GM06990 (cell line): ENCODE data around the gene RABGEF1.
"Not testable (repeated sequence)": the region's sequence is repeated elsewhere in the genome, so short reads cannot be mapped to it uniquely, and the experiment has no call there.

Experiments used
- DNase-seq: peaks from one replicate; pipeline ENCODE4 v3.0.0-alpha.2; 2011; ENCODE audit not compliant: insufficient read length; ENCODE audit errors: extremely low read depth
- H3K27me3 ChIP-seq: replicated peaks from 2 replicates; pipeline ENCODE4 v1.6.0; 2011; ENCODE audit warnings: low read length; ENCODE audit not compliant: control insufficient read depth, insufficient read depth
- H3K36me3 ChIP-seq: 2 replicates; pipeline ENCODE4 v1.5.1; 2011; ENCODE audit warnings: low read length; ENCODE audit not compliant: control insufficient read depth, insufficient read depth
- H3K4me3 ChIP-seq: replicated peaks from 2 replicates; pipeline ENCODE4 v1.5.1; 2011; ENCODE audit warnings: low read depth, mild to moderate bottlenecking, control low read depth, low read length
- CTCF ChIP-seq: IDR thresholded peaks from 2 replicates; pipeline ENCODE4 v1.5.1; 2011; ENCODE audit warnings: low read length, control low read depth, mild to moderate bottlenecking, inconsistent platforms; ENCODE audit not compliant: insufficient read depth, poor library complexity, severe bottlenecking

The RABGEF1 gene

GRCh38 chr7:66713687-66714086 is 26.8 kb upstream of the RABGEF1 start:
- Histone ChIP-seq H3K36me3 (peaks cover 2% of the 10 kb centered on the region), H3K4me3 (no peak overlapping the region), H3K27me3 (no peaks in the 10 kb centered on the region)
- no peak for DNase-seq
- no peak for TF ChIP-seq CTCF

GRCh38 chr7:66716634-66717033 is 23.9 kb upstream of the RABGEF1 start:
- H3K27me3 ChIP-seq, result not testable (repeated sequence)

GRCh38 chr7:66720561-66720960 is 20.0 kb upstream of the RABGEF1 start:
- no peaks in the 10 kb centered on the region for H3K27me3 ChIP-seq
- H3K36me3 ChIP-seq, result peaks cover under 1% of the 10 kb centered on the region
- no peak overlapping the region for H3K4me3 ChIP-seq
- no peak for TF ChIP-seq CTCF
- DNase-seq, result no peak

More at GRCh38 chr7:66716634-66717033, 23.9 kb upstream of the RABGEF1 start:
- H3K36me3 ChIP-seq, DNase-seq, H3K4me3 ChIP-seq: not testable (repeated sequence)

- DNase-seq, result no peak
- no peaks in the 10 kb centered on the region for H3K27me3 ChIP-seq
- H3K36me3 ChIP-seq, result peaks cover 3% of the 10 kb centered on the region
These were observed 14.7 kb upstream of the RABGEF1 start for GRCh38 chr7:66725843-66726242.

GRCh38 chr7:66727058-66727457 is 13.5 kb upstream of the RABGEF1 start:
- Histone ChIP-seq H3K4me3 (no peak overlapping the region), H3K27me3 (no peaks in the 10 kb centered on the region), H3K36me3 (peaks cover 3% of the 10 kb centered on the region)
- TF ChIP-seq CTCF, result no peak
- no peak for DNase-seq

More at GRCh38 chr7:66725843-66726242, 14.7 kb upstream of the RABGEF1 start:
- H3K4me3 ChIP-seq, result no peak overlapping the region
- no peak for TF ChIP-seq CTCF

GRCh38 chr7:66728571-66728970 is 12.0 kb upstream of the RABGEF1 start:
- DNase-seq, result no peak
- Histone ChIP-seq H3K4me3 (no peak overlapping the region), H3K27me3 (no peaks in the 10 kb centered on the region), H3K36me3 (peaks cover 3% of the 10 kb centered on the region; the same call in 1 of the 2 replicates)
- TF ChIP-seq CTCF, result no peak
